NCI-H524 treated with DMSO at 0.1 percent for 48 hours (cell line): Measurements from ENCODE around the gene CHST14.

Experiments used
- DNase-seq: peaks from one replicate; lab custom pipeline; 2025; lab: John Stamatoyannopoulos, UW

Gene CHST14

GRCh38 chr15:40470423-40471104 lies at the start of gene CHST14:
Gene CHST14, plus strand, starts transcription at chr15:40470984. Its CDS starts 230 bp downstream, at chr15:40471214.
- DNase-seq, result no peak

- no peak for DNase-seq
Observed at GRCh38 chr15:40421246-40422157, 49.3 kb upstream of the CHST14 start.

GRCh38 chr15:40424483-40425115 lies 46.2 kb upstream of the CHST14 start:
- no peak for DNase-seq

- DNase-seq, result no peak
Observed at GRCh38 chr15:40425681-40426080, 45.1 kb upstream of the CHST14 start.

- no peak for DNase-seq
Observed at GRCh38 chr15:40427188-40427587, 43.6 kb upstream of the CHST14 start.

- no peak for DNase-seq
Observed at GRCh38 chr15:40428185-40428584, 42.6 kb upstream of the CHST14 start.

GRCh38 chr15:40429068-40429710 lies 41.6 kb upstream of the CHST14 start:
- no peak for DNase-seq

- DNase-seq, result no peak
Observed at GRCh38 chr15:40430271-40430805, 40.4 kb upstream of the CHST14 start.

GRCh38 chr15:40435023-40435709 lies 35.6 kb upstream of the CHST14 start:
- DNase-seq, result no peak

GRCh38 chr15:40435710-40436089 lies 35.1 kb upstream of the CHST14 start:
- no peak for DNase-seq

- DNase-seq, result no peak
Observed at GRCh38 chr15:40436116-40436891, 34.5 kb upstream of the CHST14 start.

- DNase-seq, result no peak
Observed at GRCh38 chr15:40436892-40437751, 33.7 kb upstream of the CHST14 start.

GRCh38 chr15:40437752-40438687 lies 32.8 kb upstream of the CHST14 start:
- DNase-seq, result no peak

GRCh38 chr15:40438712-40439111 lies 32.1 kb upstream of the CHST14 start:
- DNase-seq, result no peak

- no peak for DNase-seq
Observed at GRCh38 chr15:40439461-40439959, 31.3 kb upstream of the CHST14 start.

GRCh38 chr15:40439960-40440742 lies 30.6 kb upstream of the CHST14 start:
- DNase-seq, result no peak
